ENCODE data around the gene IFT20. TPM values are rescaled to one million over a fixed set of nuclear protein-coding genes. Genes with fewer than 3 reads are reported as not detected.

The IFT20 gene
- total and polyA plus RNA-seq, 2 of the 13 experiments (the other 11 are each of a cell fraction or from before 2014, with no cell fraction given): 28.0 to 37.8 TPM

- TF ChIP-seq ZNF430 (CRISPR knock-in tag; IDR thresholded peaks at IDR 0.05): peak; percentile 79; the same call in 1 of the 2 replicates
- peak; percentile 79; the same call in 1 of the 2 replicates for TF ChIP-seq ETS1 (CRISPR knock-in tag; IDR thresholded peaks at IDR 0.05)
- TF ChIP-seq NR2F6 (IDR thresholded peaks at IDR 0.05): no peak
- TF ChIP-seq NR2F6 (CRISPR knock-in tag; IDR thresholded peaks at IDR 0.05): peak; percentile 45; the same call in 1 of the 2 replicates
- no peak for TF ChIP-seq CEBPZ (IDR thresholded peaks at IDR 0.05; ENCODE audit: low read length)
- peak; percentile 84; the same call in 1 of the 2 replicates for TF ChIP-seq ATF6 (CRISPR knock-in tag; conservative IDR thresholded peaks at IDR 0.05)
- TF ChIP-seq MAX (IDR thresholded peaks at IDR 0.05): peak; percentile 55
- TF ChIP-seq HNRNPK (IDR thresholded peaks at IDR 0.05; ENCODE audit: low read depth, low read length, poor library complexity, severe bottlenecking): peak; percentile 58
- TF ChIP-seq AHDC1 (CRISPR knock-in tag; IDR thresholded peaks at IDR 0.05; ENCODE audit: borderline replicate concordance): no peak
These were observed 22.0 kb upstream of the IFT20 start, which contains the start of gene POLDIP2 (continued) for GRCh38 chr17:28357061-28357900.

Measured in HepG2 (cell line).